ENCODE results near the gene SPINT2.
"Not testable (repeated sequence)": the region's sequence is repeated elsewhere in the genome, so short reads cannot be mapped to it uniquely, and the experiment has no call there.

The SPINT2 gene

DNA sequence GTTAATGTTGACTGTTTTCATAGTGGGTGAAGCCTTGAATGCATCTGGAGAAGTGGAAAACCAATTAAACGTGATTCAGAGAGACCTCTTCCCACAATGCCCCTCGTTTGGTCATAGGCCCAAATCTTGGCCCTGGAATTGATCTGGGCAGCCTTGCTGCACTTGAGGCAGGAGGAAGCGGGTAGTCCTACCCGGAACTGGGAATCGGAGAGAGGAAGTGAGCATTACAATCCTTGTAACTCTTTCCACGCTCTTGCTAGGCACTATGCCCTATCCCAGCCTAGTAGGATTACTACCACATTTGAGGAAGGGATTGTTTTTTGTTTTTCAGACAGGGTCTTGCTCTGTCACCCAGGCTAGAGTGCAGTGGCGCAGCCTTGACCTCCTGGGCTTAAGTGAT lies 58.9 kb downstream of the SPINT2 start:
- 95 to 96% methylated on average over 4 to 6 of the region's 7 CpGs for WGBS, 2 experiments (ENCODE audit: insufficient coverage in 2 of 2)
- Histone ChIP-seq H3K36me3 (ENCODE audit: control insufficient read depth, insufficient read depth, low read length) (no peaks in the 10 kb centered on the region), H3K4me3 (ENCODE audit: extremely low read depth, insufficient read depth, low read length, poor library complexity, severe bottlenecking) (no peak overlapping the region)

DNA sequence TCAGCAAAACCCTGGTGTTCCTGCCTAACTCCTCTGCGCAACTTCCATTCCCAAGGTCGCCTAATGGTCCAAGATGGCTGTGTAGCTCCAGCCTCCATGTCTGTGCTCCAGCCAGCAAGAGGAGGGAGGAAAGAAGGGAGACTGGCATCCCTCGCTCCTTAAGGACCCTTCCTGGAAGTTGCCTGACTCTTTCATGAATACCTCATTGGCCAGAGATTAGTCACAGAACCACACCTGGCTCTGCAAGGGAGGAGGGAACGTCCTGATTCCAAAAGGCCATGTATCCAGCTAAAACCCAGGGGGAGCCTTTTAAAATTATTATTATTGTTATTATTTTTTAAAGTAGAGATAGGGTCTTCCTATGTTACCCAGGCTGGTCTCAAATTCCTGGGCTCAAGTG lies 60.1 kb downstream of the SPINT2 start:
- Histone ChIP-seq H3K27ac (ENCODE audit: low read depth, low read length, severe bottlenecking) (no peak overlapping the region), H3K4me1 (ENCODE audit: control insufficient read depth, insufficient read depth, low read length, poor library complexity, severe bottlenecking) (peaks cover under 1% of the 10 kb centered on the region), H3K4me3 (ENCODE audit: extremely low read depth, insufficient read depth, low read length, poor library complexity, severe bottlenecking) (no peak overlapping the region), H3K36me3 (ENCODE audit: control insufficient read depth, insufficient read depth, low read length) (no peaks in the 10 kb centered on the region), H3K9me3 (ENCODE audit: control insufficient read depth, low read length) (no peaks in the 10 kb centered on the region)
- WGBS, 2 experiments (ENCODE audit: insufficient coverage in 2 of 2) = 83 to 94% methylated on average over 1 to 2 of the region's 4 CpGs

More for the DNA sequence above, 58.9 kb downstream of the SPINT2 start:
- no peak overlapping the region for H3K27ac ChIP-seq (ENCODE audit: low read depth, low read length, severe bottlenecking)
- H3K4me1 ChIP-seq (ENCODE audit: control insufficient read depth, insufficient read depth, low read length, poor library complexity, severe bottlenecking) = peaks cover 4% of the 10 kb centered on the region
- no peaks in the 10 kb centered on the region for H3K9me3 ChIP-seq (ENCODE audit: control insufficient read depth, low read length)

DNA sequence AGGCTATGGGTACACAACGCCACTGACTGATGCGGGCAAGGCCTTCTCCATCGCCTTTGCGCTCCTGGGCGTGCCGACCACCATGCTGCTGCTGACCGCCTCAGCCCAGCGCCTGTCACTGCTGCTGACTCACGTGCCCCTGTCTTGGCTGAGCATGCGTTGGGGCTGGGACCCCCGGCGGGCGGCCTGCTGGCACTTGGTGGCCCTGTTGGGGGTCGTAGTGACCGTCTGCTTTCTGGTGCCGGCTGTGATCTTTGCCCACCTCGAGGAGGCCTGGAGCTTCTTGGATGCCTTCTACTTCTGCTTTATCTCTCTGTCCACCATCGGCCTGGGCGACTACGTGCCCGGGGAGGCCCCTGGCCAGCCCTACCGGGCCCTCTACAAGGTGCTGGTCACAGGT lies 62.2 kb downstream of the SPINT2 start:
- no peak overlapping the region for H3K27ac ChIP-seq (ENCODE audit: low read depth, low read length, severe bottlenecking)
- no peaks in the 10 kb centered on the region for H3K36me3 ChIP-seq (ENCODE audit: control insufficient read depth, insufficient read depth, low read length)
- WGBS, 2 experiments (ENCODE audit: insufficient coverage in 2 of 2) = 92 to 97% methylated on average over 19 to 22 of the region's 22 CpGs
- H3K9me3 ChIP-seq (ENCODE audit: control insufficient read depth, low read length) = no peaks in the 10 kb centered on the region
- no peak overlapping the region for H3K4me3 ChIP-seq (ENCODE audit: extremely low read depth, insufficient read depth, low read length, poor library complexity, severe bottlenecking)
- no peaks in the 10 kb centered on the region for H3K4me1 ChIP-seq (ENCODE audit: control insufficient read depth, insufficient read depth, low read length, poor library complexity, severe bottlenecking)

DNA sequence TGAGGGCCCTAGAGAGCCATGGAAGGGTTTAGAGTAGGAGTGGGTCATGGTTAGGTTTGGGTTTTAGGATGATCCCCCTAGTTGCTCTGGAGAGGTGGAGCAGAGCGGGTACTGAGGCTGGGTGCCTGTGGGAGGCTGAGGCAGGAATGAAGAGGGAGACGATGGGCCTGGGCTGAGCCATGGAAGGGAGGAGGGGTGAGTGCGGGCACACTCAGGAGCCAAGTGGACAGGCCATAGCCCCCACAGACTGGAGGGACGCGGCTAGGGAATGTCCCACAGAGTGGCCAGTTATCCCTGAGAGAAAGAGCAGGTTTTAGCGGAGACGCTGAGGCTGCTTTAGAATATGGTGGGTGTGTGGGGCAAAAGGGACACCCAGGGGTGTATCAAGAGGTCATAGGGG lies 65.3 kb downstream of the SPINT2 start:
- Histone ChIP-seq H3K9me3 (ENCODE audit: control insufficient read depth, low read length) (no peaks in the 10 kb centered on the region), H3K27ac (ENCODE audit: low read depth, low read length, severe bottlenecking) (no peak overlapping the region), H3K4me3 (ENCODE audit: extremely low read depth, insufficient read depth, low read length, poor library complexity, severe bottlenecking) (no peak overlapping the region), H3K36me3 (ENCODE audit: control insufficient read depth, insufficient read depth, low read length) (no peaks in the 10 kb centered on the region), H3K4me1 (ENCODE audit: control insufficient read depth, insufficient read depth, low read length, poor library complexity, severe bottlenecking) (no peaks in the 10 kb centered on the region)
- 90 to 95% methylated on average over 5 to 7 of the region's 7 CpGs for WGBS, 2 experiments (ENCODE audit: insufficient coverage in 2 of 2)

DNA sequence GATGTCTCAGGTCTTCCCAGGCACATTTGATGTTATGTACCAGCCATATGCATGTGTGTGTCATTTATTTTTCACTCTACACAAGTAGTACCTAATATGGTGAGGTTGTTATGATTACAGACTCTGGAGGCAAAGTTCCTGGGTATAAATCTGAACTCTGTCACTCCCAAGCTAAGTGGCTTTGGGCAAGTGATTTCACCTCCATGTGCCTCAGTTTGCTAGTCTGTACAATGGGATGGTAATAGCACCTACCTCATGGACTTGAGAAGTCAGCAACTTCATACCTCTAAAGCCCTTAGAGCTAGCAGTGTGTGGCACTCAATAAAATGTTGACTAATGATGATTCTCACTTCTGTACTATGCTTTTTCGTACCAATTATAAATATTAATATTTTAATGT lies 67.4 kb downstream of the SPINT2 start:
- Histone ChIP-seq H3K9me3 (ENCODE audit: control insufficient read depth, low read length) (no peaks in the 10 kb centered on the region), H3K4me3 (ENCODE audit: extremely low read depth, insufficient read depth, low read length, poor library complexity, severe bottlenecking) (no peak overlapping the region), H3K36me3 (ENCODE audit: control insufficient read depth, insufficient read depth, low read length) (no peaks in the 10 kb centered on the region), H3K4me1 (ENCODE audit: control insufficient read depth, insufficient read depth, low read length, poor library complexity, severe bottlenecking) (no peaks in the 10 kb centered on the region), H3K27ac (ENCODE audit: low read depth, low read length, severe bottlenecking) (no peak overlapping the region)
- WGBS, 2 experiments (ENCODE audit: insufficient coverage in 2 of 2) = no CpG with 5 or more reads among the region's 1 CpG

DNA sequence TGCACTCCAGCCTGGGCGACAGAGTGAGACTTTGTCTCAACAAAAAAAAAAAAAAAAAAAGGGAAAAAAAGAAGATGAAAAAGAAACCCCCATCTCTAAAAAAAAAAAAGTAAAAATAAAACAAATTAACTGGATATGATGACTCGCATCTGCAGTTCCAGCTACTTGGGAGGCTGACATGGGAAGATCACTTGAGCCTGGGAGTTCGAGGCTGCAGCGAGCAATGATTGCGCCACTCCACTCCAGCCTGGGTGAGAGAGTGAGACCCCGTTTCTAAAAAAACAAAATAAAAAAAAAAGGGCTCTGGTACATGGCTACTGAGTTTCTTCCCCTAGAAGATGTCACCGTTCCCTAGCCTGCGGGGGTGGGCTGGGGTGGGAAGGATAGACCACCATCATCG lies 68.9 kb downstream of the SPINT2 start:
- no peak overlapping the region for H3K4me3 ChIP-seq (ENCODE audit: extremely low read depth, insufficient read depth, low read length, poor library complexity, severe bottlenecking)
- no peaks in the 10 kb centered on the region for H3K9me3 ChIP-seq (ENCODE audit: control insufficient read depth, low read length)
- WGBS, 2 experiments (ENCODE audit: insufficient coverage in 2 of 2) = 90 to 100% methylated on average over 4 of the region's 9 CpGs
- no peaks in the 10 kb centered on the region for H3K36me3 ChIP-seq (ENCODE audit: control insufficient read depth, insufficient read depth, low read length)
- no peaks in the 10 kb centered on the region for H3K4me1 ChIP-seq (ENCODE audit: control insufficient read depth, insufficient read depth, low read length, poor library complexity, severe bottlenecking)
- H3K27ac ChIP-seq (ENCODE audit: low read depth, low read length, severe bottlenecking) = no peak overlapping the region

DNA sequence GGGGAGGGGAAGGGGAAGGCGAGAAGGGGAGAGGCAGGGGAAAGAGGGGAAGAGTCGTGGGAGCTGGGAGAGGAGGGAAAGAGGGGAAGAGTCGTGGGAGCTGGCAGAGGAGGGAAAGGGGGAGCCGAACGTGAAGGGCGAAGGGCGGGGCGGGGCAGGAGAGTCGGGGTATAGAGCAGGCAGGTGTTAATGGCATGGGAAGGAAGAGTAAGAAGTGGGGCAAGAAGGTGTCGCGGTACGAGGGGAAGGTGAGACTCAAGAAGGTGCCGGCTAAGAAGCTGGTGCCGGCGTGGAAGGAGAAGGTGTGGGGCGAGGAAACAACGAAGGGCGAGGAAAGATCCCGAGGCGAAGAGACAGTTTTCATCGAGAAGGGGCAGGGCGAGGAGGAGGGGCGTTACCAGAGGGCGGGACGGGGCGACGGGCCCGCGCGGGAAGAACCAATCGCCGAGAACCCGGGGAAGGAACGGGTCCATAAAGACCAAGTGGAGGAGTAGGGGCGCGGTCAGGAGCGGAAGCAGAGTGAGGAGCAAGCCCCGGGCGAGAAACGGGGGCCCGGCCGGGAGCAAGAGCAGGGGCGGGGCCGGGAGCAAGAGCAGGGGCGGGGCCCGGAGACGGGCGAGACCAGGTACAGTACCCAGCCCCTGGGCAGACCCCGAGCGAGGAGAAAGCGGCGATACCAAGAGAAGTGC lies 71.7 kb downstream of the SPINT2 start:
- H3K36me3 ChIP-seq (ENCODE audit: control insufficient read depth, insufficient read depth, low read length) = no peaks in the 10 kb centered on the region
- peaks cover 5% of the 10 kb centered on the region for H3K4me1 ChIP-seq (ENCODE audit: control insufficient read depth, insufficient read depth, low read length, poor library complexity, severe bottlenecking)
- H3K4me3 ChIP-seq (ENCODE audit: extremely low read depth, insufficient read depth, low read length, poor library complexity, severe bottlenecking) = peak overlapping the region; percentile 63
- H3K9me3 ChIP-seq (ENCODE audit: control insufficient read depth, low read length) = no peaks in the 10 kb centered on the region
- 0 to 1% methylated on average over 38 to 52 of the region's 52 CpGs for whole genome bisulfite sequencing, 2 experiments (ENCODE audit: insufficient coverage in 2 of 2)
- H3K27ac ChIP-seq (ENCODE audit: low read depth, low read length, severe bottlenecking) = peak overlapping the region; percentile 71

DNA sequence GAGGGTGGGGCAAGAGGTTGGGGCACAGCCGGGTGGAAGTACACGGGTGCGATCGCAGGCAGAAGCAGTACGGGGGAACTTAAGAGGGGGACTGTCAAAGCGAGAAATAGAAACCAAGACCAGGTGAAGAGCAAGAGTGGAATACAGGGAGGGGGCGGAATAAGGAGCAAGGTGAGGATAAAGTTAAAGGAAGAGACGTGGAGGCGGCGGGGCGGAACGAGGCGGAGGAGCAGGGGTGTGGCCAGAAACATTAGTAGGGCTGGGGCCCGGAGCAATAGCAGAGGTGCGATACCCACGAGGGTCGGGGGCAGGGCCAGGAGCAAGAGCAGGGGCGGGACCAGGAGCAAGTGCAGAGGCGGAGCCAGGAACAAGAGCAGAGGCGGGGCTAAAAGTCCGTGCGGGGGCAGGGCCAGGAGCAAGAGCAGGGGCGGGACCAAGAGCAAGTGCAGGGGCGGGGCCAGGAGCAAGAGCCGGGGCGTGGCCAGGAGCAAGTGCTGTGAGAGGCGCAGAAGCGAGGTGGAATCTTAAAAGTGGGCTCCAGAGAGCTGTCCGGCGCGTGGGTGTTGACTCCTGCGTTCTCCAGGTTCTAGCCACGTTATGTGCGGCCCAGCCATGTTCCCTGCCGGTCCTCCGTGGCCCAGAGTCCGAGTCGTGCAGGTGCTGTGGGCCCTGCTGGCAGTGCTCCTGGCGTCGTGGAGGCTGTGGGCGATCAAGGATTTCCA lies 72.4 kb downstream of the SPINT2 start:
- Histone ChIP-seq H3K36me3 (ENCODE audit: control insufficient read depth, insufficient read depth, low read length) (no peaks in the 10 kb centered on the region), H3K4me1 (ENCODE audit: control insufficient read depth, insufficient read depth, low read length, poor library complexity, severe bottlenecking) (peaks cover 5% of the 10 kb centered on the region), H3K4me3 (ENCODE audit: extremely low read depth, insufficient read depth, low read length, poor library complexity, severe bottlenecking) (peak overlapping the region; percentile 63), H3K27ac (ENCODE audit: low read depth, low read length, severe bottlenecking) (peak overlapping the region; percentile 26), H3K9me3 (ENCODE audit: control insufficient read depth, low read length) (no peaks in the 10 kb centered on the region)
- WGBS, 2 experiments (ENCODE audit: insufficient coverage in 2 of 2) = 6 to 7% methylated on average over 35 to 41 of the region's 41 CpGs

DNA sequence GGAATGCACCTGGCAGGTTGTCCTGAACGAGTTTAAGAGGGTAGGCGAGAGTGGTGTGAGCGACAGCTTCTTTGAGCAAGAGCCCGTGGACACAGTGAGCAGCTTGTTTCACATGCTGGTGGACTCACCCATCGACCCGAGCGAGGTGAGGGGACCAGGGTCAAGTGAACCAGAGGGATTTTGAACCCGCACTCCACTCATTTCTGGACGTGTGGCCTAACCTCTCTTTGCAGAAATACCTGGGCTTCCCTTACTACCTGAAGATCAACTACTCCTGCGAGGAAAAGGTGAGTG lies 72.9 kb downstream of the SPINT2 start:
- H3K4me3 ChIP-seq (ENCODE audit: extremely low read depth, insufficient read depth, low read length, poor library complexity, severe bottlenecking) = peak overlapping the region; percentile 63
- WGBS, 2 experiments (ENCODE audit: insufficient coverage in 2 of 2) = 67 to 69% methylated on average over 9 of the region's 10 CpGs

DNA sequence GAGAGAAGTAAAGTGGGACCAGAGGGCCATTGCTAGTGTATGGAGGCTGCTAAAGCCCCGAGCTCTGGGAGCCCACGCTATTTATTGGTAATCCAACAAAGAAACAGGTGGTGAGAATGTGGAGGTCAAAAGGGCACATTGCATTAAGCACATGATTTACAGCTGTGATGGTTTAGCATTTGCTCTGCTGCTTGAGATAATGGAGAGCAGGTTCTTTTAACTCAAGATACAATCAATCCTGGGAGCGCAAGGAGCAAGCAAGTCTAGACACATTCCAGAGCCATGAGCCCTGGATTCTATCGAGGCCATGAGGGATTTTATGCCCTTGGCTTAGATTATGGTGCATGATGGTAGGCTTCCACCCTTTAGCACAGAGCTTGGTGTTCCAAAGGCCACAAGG lies 74.6 kb downstream of the SPINT2 start:
- not testable (repeated sequence) for H3K4me3 ChIP-seq (ENCODE audit: extremely low read depth, insufficient read depth, low read length, poor library complexity, severe bottlenecking); H3K9me3 ChIP-seq (ENCODE audit: control insufficient read depth, low read length); H3K27ac ChIP-seq (ENCODE audit: low read depth, low read length, severe bottlenecking); H3K4me1 ChIP-seq (ENCODE audit: control insufficient read depth, insufficient read depth, low read length, poor library complexity, severe bottlenecking); H3K36me3 ChIP-seq (ENCODE audit: control insufficient read depth, insufficient read depth, low read length)
- WGBS, 2 experiments (ENCODE audit: insufficient coverage in 2 of 2) = 70 to 88% methylated on average over 2 of the region's 4 CpGs

More for the DNA sequence above, 72.9 kb downstream of the SPINT2 start:
- Histone ChIP-seq H3K27ac (ENCODE audit: low read depth, low read length, severe bottlenecking) (no peak overlapping the region), H3K4me1 (ENCODE audit: control insufficient read depth, insufficient read depth, low read length, poor library complexity, severe bottlenecking) (peaks cover 5% of the 10 kb centered on the region), H3K9me3 (ENCODE audit: control insufficient read depth, low read length) (no peaks in the 10 kb centered on the region), H3K36me3 (ENCODE audit: control insufficient read depth, insufficient read depth, low read length) (no peaks in the 10 kb centered on the region)

DNA sequence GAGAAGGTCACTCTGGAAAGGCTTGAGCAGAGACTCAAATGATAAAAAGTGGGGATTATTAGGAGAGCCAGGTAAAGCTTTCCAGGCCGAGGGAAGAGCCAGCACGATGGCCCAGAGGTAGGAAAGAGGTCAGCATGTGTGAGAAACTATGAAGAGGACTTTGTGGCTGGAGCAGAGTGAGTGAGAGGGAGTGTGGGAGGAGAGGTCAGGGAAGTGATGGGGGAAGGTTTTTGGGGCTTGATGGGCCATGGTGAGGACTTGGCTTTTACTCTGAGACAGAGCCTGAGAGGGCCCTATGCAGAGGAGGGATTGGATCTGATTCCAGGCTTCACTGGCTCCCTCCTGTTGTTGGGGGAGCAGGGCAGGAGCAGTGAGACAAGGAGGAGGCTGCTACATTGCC lies 76.6 kb downstream of the SPINT2 start:
- 85 to 100% methylated on average over 2 of the region's 2 CpGs for WGBS, 2 experiments (ENCODE audit: insufficient coverage in 2 of 2)
- Histone ChIP-seq H3K4me1 (ENCODE audit: control insufficient read depth, insufficient read depth, low read length, poor library complexity, severe bottlenecking) (peaks cover 5% of the 10 kb centered on the region), H3K4me3 (ENCODE audit: extremely low read depth, insufficient read depth, low read length, poor library complexity, severe bottlenecking) (no peak overlapping the region), H3K27ac (ENCODE audit: low read depth, low read length, severe bottlenecking) (no peak overlapping the region), H3K9me3 (ENCODE audit: control insufficient read depth, low read length) (no peaks in the 10 kb centered on the region), H3K36me3 (ENCODE audit: control insufficient read depth, insufficient read depth, low read length) (no peaks in the 10 kb centered on the region)

Data from mesodermal cell (in vitro differentiated cells).